Endothelial cell of umbilical vein (primary cell): Measurements from ENCODE around the gene CCDC86. TPM values are rescaled to one million over a fixed set of nuclear protein-coding genes. Genes with fewer than 3 reads are reported as not detected.
A peak's percentile ranks its signal among the peaks of the same experiment; 100 is the strongest.

Experiments
- BruUV-seq: library from RNA; stranded (reverse); fragments of 400-500 nt; replicated peaks from 2 replicates; lab custom pipeline; 2021; lab: Mats Ljungman, UMichigan
- CTCF ChIA-PET: fragments of 300-600, 350-600 bp; sonication (Branson Sonifier 250); formaldehyde crosslinking; loops from one replicate; lab custom pipeline; 2021; ENCODE audit warnings: antibody characterized with exemption, inconsistent platforms; lab: Charles Lee
- POLR2A ChIA-PET: fragments of 300-600, 350-600 bp; sonication (Branson Sonifier 250); formaldehyde crosslinking; loops from one replicate; lab custom pipeline; 2021; ENCODE audit warnings: antibody characterized with exemption, inconsistent platforms; lab: Charles Lee
- DNase-seq: peaks from one replicate; pipeline ENCODE4 v3.0.0-alpha.2; 2011; ENCODE audit warnings: low read depth, low spot score
- FAIRE-seq: peaks from 2 replicates; lab custom pipeline; 2011; peaks lifted over from hg19 to GRCh38; lab: Jason Lieb, UNC
- H2AFZ ChIP-seq: 2 replicates; pipeline ENCODE4 v1.6.0; 2012; ENCODE audit warnings: low read depth, low read length, control low read depth, inconsistent platforms
- H3K27ac ChIP-seq: 2 replicates; pipeline ENCODE4 v1.5.1; 2011; ENCODE audit warnings: low read depth, mild to moderate bottlenecking, control low read depth, low read length, moderate library complexity; ENCODE audit not compliant: insufficient read depth
- H3K27me3 ChIP-seq, 2 experiments: 2 replicates each; pipeline versions ENCODE4 v1.6.0 to v1.6.1; 2011; ENCODE audit warnings: low read length in 2 of 2, mixed read lengths in 1 of 2; ENCODE audit not compliant: control insufficient read depth in 2 of 2, insufficient read depth in 2 of 2
- H3K36me3 ChIP-seq, 2 experiments: 2 replicates in 1 of 2; 3 replicates in 1 of 2; pipeline ENCODE4 v1.5.1; 2011; ENCODE audit warnings: low read length in 2 of 2, mild to moderate bottlenecking in 1 of 2, moderate library complexity in 1 of 2; ENCODE audit not compliant: control insufficient read depth in 2 of 2, insufficient read depth in 2 of 2; ENCODE audit errors: extremely low read depth in 1 of 2
- H3K4me1 ChIP-seq: 3 replicates; pipeline ENCODE4 v1.5.1; 2011; ENCODE audit warnings: mild to moderate bottlenecking, low read length; ENCODE audit not compliant: control insufficient read depth, insufficient read depth; ENCODE audit errors: extremely low read depth
- H3K4me2 ChIP-seq: 2 replicates; pipeline ENCODE4 v1.6.1; 2011; ENCODE audit warnings: low read length, control low read depth, mixed read lengths; ENCODE audit not compliant: insufficient read depth
- H3K4me3 ChIP-seq, 3 experiments: fragments of 200-600 bp in 1 of 3; sonication (generic), shearing (Covaris generic) in 1 of 3; replicated peaks in 1 of 3; 2 replicates each; pipeline ENCODE4 v1.5.1; 2011 to 2016; ENCODE audit warnings: control low read depth in 3 of 3, low read length in 3 of 3, mild to moderate bottlenecking in 2 of 3, inconsistent platforms in 1 of 3, low read depth in 1 of 3, moderate library complexity in 1 of 3; ENCODE audit not compliant: insufficient read depth in 1 of 3
- H3K79me2 ChIP-seq: 2 replicates; pipeline ENCODE4 v1.6.0; 2012; ENCODE audit warnings: low read length, inconsistent platforms; ENCODE audit not compliant: control insufficient read depth, insufficient read depth
- H3K9ac ChIP-seq: replicated peaks from 2 replicates; pipeline ENCODE3; 2011; ENCODE audit warnings: low read length, control low read depth; ENCODE audit not compliant: insufficient read depth; ENCODE audit errors: extremely low read depth
- H3K9me1 ChIP-seq: replicated peaks from 3 replicates; pipeline ENCODE4 v1.6.0; 2011; ENCODE audit warnings: mild to moderate bottlenecking, low read length; ENCODE audit not compliant: control insufficient read depth, insufficient read depth; ENCODE audit errors: extremely low read depth
- H3K9me3 ChIP-seq: replicated peaks from 2 replicates; pipeline ENCODE4 v1.5.1; 2012; ENCODE audit warnings: low read length, inconsistent platforms; ENCODE audit not compliant: control insufficient read depth, insufficient read depth
- H4K20me1 ChIP-seq: replicated peaks from 2 replicates; pipeline ENCODE3; 2011; ENCODE audit warnings: mild to moderate bottlenecking, low read length; ENCODE audit not compliant: control insufficient read depth, insufficient read depth; ENCODE audit errors: extremely low read depth
- EZH2 ChIP-seq: IDR thresholded peaks from 2 replicates; pipeline ENCODE4 v1.6.1; 2012; ENCODE audit warnings: borderline replicate concordance, low read depth, mild to moderate bottlenecking, moderate library complexity, low read length, inconsistent platforms; ENCODE audit not compliant: severe bottlenecking
- FOS ChIP-seq: IDR thresholded peaks from 2 replicates; pipeline ENCODE4 v1.6.1; 2011; ENCODE audit warnings: mild to moderate bottlenecking, low read length, moderate library complexity, borderline replicate concordance; ENCODE audit not compliant: insufficient read depth
- GATA2 ChIP-seq: IDR thresholded peaks from 2 replicates; pipeline ENCODE4 v1.7.0; 2011; ENCODE audit warnings: low read depth, mild to moderate bottlenecking, moderate library complexity, mixed read lengths, low read length; ENCODE audit not compliant: insufficient read length, insufficient read depth
- JUN ChIP-seq: IDR thresholded peaks from 2 replicates; pipeline ENCODE4 v1.6.1; 2011; ENCODE audit warnings: borderline replicate concordance, low read depth; ENCODE audit not compliant: insufficient read length, insufficient read depth
- MYC ChIP-seq: IDR thresholded peaks from one replicate; pipeline ENCODE4 v1.6.1; 2011; ENCODE audit warnings: mild to moderate bottlenecking, low read depth, low read length
- POLR2A ChIP-seq: IDR thresholded peaks from 2 replicates; pipeline ENCODE4 v1.6.1; 2012; ENCODE audit warnings: low read depth, mild to moderate bottlenecking, control low read depth, low read length
- POLR2AphosphoS5 ChIP-seq: IDR thresholded peaks from 2 replicates; pipeline ENCODE4 v1.6.1; 2012; ENCODE audit warnings: low read depth, mild to moderate bottlenecking, control low read depth, low read length, moderate library complexity; ENCODE audit not compliant: insufficient read depth
- dilution Hi-C: fragments of 300-500 bp; cut with MboI; formaldehyde crosslinking; loops from one replicate; pipeline ENCODE4 v1.15.0; 2019; ENCODE audit warnings: low sequenced_read_pairs; ENCODE audit not compliant: extremely low pct_ligation_motif_present
- intact Hi-C: fragments of 100-400 bp; cut with micrococcal nuclease; formaldehyde crosslinking; loops from one replicate; pipeline ENCODE4 v1.10.0; 2022
- polyA plus RNA-seq, 4 experiments: library from polyadenylated mRNA; depleted of rRNA in 3 of 4; stranded (reverse) in 3 of 4; unstranded in 1 of 4; fragments of >200 nt; gene quantifications; 2 replicates each; pipeline versions ENCODE4 v1.2.1 to v1.2.3, GENCODE V29; 2011 to 2012; ENCODE audit warnings: missing spikeins in 1 of 4
- total RNA-seq: library from RNA; stranded (reverse); gene quantifications from 2 replicates; pipeline ENCODE4 v1.2.3, GENCODE V29; 2021
- TF ChIP-seq, protein P1 (sequence below), 2 donors: IDR thresholded peaks; 1 replicate in 1 of 2; 2 replicates in 1 of 2; pipeline ENCODE4 v1.5.1; 2011; ENCODE audit warnings: low read length in 2 of 2, mild to moderate bottlenecking in 2 of 2, moderate library complexity in 2 of 2, control low read depth in 1 of 2, inconsistent platforms in 1 of 2, low read depth in 1 of 2; ENCODE audit not compliant: insufficient read depth in 1 of 2; ENCODE audit errors: extremely low read depth in 1 of 2
- TF ChIP-seq, protein P2 (sequence below): IDR thresholded peaks from 2 replicates; pipeline ENCODE4 v1.6.1; 2011; ENCODE audit not compliant: insufficient read depth, insufficient read length

CCDC86 gene
- total and polyA plus RNA-seq, 2 donors (not counting 3 experiments of a cell fraction or from before 2014, with no cell fraction given): 29.8 to 60.8 TPM

DNA sequence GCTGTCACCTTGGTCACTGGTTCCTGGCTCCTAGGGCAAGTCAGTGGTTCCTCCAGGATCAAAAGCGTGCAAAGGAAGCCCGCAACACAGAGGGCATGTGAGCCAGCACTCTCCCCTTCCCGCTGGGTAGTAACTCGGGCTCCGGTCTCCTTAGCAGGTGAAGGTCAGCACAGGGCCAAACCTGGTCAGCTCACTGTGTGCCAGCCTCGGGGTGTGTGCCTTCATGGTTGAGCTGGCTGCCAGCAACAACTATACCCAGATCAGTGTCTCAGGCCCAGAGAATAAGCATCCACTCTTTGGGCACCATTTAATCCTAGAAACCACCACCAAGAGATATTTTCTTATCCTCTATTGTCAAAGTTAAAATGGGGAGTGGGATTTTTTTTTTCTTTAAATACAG is 16.1 kb upstream of the CCDC86 start:
- Histone ChIP-seq H3K9ac (no peak overlapping the region), H3K27ac (no peak overlapping the region), H3K4me2 (no peak overlapping the region), H3K36me3 (no peaks in the 10 kb centered on the region), H3K4me1 (no peaks in the 10 kb centered on the region), H2AFZ (no peak overlapping the region), H3K9me1 (no peaks in the 10 kb centered on the region), H4K20me1 (no peaks in the 10 kb centered on the region), H3K4me3 (no peak overlapping the region), H3K79me2 (no peaks in the 10 kb centered on the region), H3K9me3 (no peaks in the 10 kb centered on the region), H3K27me3 (no peaks in the 10 kb centered on the region)
- POLR2A ChIA-PET: no interaction called here
- BruUV-seq: no TSS peak
- FAIRE-seq (no peak), DNase-seq (no peak)
- CTCF ChIA-PET: interaction anchor here (1.9 kb wide), 1 partner anchor 50 kb away, joined by 6 read pairs; no protein-coding TSS in a partner anchor
- TF ChIP-seq, protein P1, sequence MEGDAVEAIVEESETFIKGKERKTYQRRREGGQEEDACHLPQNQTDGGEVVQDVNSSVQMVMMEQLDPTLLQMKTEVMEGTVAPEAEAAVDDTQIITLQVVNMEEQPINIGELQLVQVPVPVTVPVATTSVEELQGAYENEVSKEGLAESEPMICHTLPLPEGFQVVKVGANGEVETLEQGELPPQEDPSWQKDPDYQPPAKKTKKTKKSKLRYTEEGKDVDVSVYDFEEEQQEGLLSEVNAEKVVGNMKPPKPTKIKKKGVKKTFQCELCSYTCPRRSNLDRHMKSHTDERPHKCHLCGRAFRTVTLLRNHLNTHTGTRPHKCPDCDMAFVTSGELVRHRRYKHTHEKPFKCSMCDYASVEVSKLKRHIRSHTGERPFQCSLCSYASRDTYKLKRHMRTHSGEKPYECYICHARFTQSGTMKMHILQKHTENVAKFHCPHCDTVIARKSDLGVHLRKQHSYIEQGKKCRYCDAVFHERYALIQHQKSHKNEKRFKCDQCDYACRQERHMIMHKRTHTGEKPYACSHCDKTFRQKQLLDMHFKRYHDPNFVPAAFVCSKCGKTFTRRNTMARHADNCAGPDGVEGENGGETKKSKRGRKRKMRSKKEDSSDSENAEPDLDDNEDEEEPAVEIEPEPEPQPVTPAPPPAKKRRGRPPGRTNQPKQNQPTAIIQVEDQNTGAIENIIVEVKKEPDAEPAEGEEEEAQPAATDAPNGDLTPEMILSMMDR (IDR thresholded peaks at IDR 0.05; ENCODE audit: extremely low read depth in 1 of 2, insufficient read depth in 1 of 2, low read depth in 1 of 2, low read length in 2 of 2): no peak
- TF ChIP-seq GATA2: no peak
- no peak for TF ChIP-seq POLR2A
- no peak for TF ChIP-seq MYC
- dilution Hi-C loops (no loop called here), intact Hi-C loops (loop anchor here (10.0 kb wide), 1 partner anchor 801 kb away; no protein-coding TSS in a partner anchor)

DNA sequence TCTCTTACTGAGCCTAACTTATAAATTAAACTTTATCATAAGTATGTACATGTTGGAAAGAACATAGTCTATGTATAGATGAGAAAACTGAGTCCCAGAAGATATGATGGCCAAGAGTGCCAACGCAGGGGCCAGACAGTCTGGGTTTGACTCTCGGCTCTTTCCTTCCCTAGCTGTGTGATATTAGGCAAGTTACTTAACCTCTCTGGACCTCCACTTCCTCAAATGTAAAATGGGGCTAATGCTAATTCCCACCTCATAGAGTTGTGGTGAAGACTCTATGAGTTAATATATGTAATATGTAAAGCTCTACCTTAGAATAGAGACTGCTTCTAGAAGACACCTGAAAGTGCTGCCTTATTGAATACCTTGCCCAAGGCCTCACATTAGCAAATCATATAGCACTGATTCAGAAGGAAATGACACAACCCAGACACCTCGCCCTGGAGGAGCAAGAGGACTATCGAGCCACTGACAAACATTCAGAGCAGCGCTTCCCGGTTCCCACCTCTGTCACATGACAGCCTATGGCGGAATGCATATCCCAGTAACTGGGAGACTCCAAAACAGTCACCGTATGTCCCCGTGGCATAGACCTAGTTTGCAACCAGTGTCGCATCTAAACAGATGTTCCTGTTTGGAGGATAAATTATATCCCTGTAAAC is 11.3 kb upstream of the CCDC86 start:
- Histone ChIP-seq H3K4me1 (peaks cover 16% of the 10 kb centered on the region), H4K20me1 (no peaks in the 10 kb centered on the region), H3K9ac (no peak overlapping the region), H3K79me2 (no peaks in the 10 kb centered on the region), H3K27me3 (no peaks in the 10 kb centered on the region), H3K9me1 (no peaks in the 10 kb centered on the region), H3K4me2 (no peak overlapping the region), H3K9me3 (no peaks in the 10 kb centered on the region), H3K4me3 (no peak overlapping the region), H2AFZ (peak overlapping the region; percentile 28), H3K27ac (no peak overlapping the region), H3K36me3 (no peaks in the 10 kb centered on the region)
- intact Hi-C loops: loop anchor here (1.0 to 10.0 kb wide), 7 partner anchors 43 to 356 kb away; partner anchors contain the start of gene MS4A10
- DNase-seq (no peak), FAIRE-seq (peak; percentile 4)
- TF ChIP-seq MYC (no peak), EZH2 (no peak), GATA2 (no peak), POLR2AphosphoS5 (no peak), JUN (no peak), FOS (no peak), POLR2A (no peak)
- TF ChIP-seq, protein P1 (IDR thresholded peaks at IDR 0.05; ENCODE audit: extremely low read depth in 1 of 2, insufficient read depth in 1 of 2, low read depth in 1 of 2, low read length in 2 of 2): no peak
- TF ChIP-seq, protein P2, sequence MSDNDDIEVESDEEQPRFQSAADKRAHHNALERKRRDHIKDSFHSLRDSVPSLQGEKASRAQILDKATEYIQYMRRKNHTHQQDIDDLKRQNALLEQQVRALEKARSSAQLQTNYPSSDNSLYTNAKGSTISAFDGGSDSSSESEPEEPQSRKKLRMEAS: no peak
- dilution Hi-C loops: no loop called here
- POLR2A ChIA-PET: interaction anchor here (0.6 to 1.6 kb wide), 3 partner anchors 55 to 69 kb away, joined by 3 to 10 read pairs (median 4); no protein-coding TSS in a partner anchor
- CTCF ChIA-PET: interaction anchor here (0.6 to 12.7 kb wide), 48 partner anchors 9 to 421 kb away, joined by 3 to 607 read pairs (median 6); partner anchors contain the start of genes CCDC86, PRPF19, PTGDR2 and TMEM109
- no TSS peak for BruUV-seq
